H9 (cell line): Measurements from ENCODE around the gene VNN1. TPM values are rescaled to one million over a fixed set of nuclear protein-coding genes. Genes with fewer than 3 reads are reported as not detected.

ENCODE experiments used
- DNase-seq: peaks from one replicate; pipeline ENCODE4 v3.0.0-alpha.2; 2017
- H2AFZ ChIP-seq: one replicate; pipeline ENCODE4 v1.6.1; 2013; ENCODE audit warnings: mild to moderate bottlenecking, low read length, control low read depth, moderate library complexity
- H2AK5ac ChIP-seq: 2 replicates; pipeline ENCODE4 v1.6.1; 2013; ENCODE audit warnings: low read length, control low read depth, mixed read lengths; ENCODE audit not compliant: insufficient read length
- H2BK120ac ChIP-seq: one replicate; pipeline ENCODE4 v1.6.1; 2013; ENCODE audit warnings: low read depth, mild to moderate bottlenecking, low read length, control low read depth, inconsistent platforms; ENCODE audit not compliant: poor library complexity, severe bottlenecking
- H2BK12ac ChIP-seq: 2 replicates; pipeline ENCODE4 v1.6.1; 2013; ENCODE audit warnings: low read length, control low read depth, mixed read lengths, low read depth; ENCODE audit not compliant: insufficient read length
- H2BK15ac ChIP-seq: 2 replicates; pipeline ENCODE4 v1.6.1; 2013; ENCODE audit warnings: low read depth, low read length, control low read depth
- H2BK20ac ChIP-seq: one replicate; pipeline ENCODE4 v1.6.1; 2013; ENCODE audit warnings: low read depth, mild to moderate bottlenecking, low read length, control low read depth, inconsistent platforms; ENCODE audit not compliant: poor library complexity, severe bottlenecking
- H2BK5ac ChIP-seq: 2 replicates; pipeline ENCODE4 v1.6.1; 2013; ENCODE audit warnings: low read length, control low read depth, mixed read lengths; ENCODE audit not compliant: insufficient read length
- H3K14ac ChIP-seq: 2 replicates; pipeline ENCODE4 v1.6.1; 2013; ENCODE audit warnings: low read length, control low read depth; ENCODE audit not compliant: insufficient read depth
- H3K18ac ChIP-seq: 2 replicates; pipeline ENCODE4 v1.6.1; 2013; ENCODE audit warnings: low read depth, mild to moderate bottlenecking, mixed read lengths, low read length, control low read depth; ENCODE audit not compliant: insufficient read length
- H3K23ac ChIP-seq: 2 replicates; pipeline ENCODE4 v1.6.1; 2013; ENCODE audit warnings: low read length, control low read depth, mixed read lengths, low read depth; ENCODE audit not compliant: insufficient read length
- H3K23me2 ChIP-seq: 2 replicates; pipeline ENCODE4 v1.6.1; 2013; ENCODE audit warnings: low read depth, mild to moderate bottlenecking, mixed read lengths, low read length, control low read depth; ENCODE audit not compliant: insufficient read length, poor library complexity, severe bottlenecking
- H3K27ac ChIP-seq: 2 replicates; pipeline ENCODE4 v1.5.1; 2013; ENCODE audit warnings: low read length, control low read depth, mixed read lengths, low read depth; ENCODE audit not compliant: insufficient read length
- H3K27me3 ChIP-seq: 2 replicates; pipeline ENCODE4 v1.6.1; 2013; ENCODE audit warnings: low read length, control low read depth, inconsistent platforms; ENCODE audit not compliant: insufficient read depth
- H3K4ac ChIP-seq: 2 replicates; pipeline ENCODE4 v1.6.1; 2013; ENCODE audit warnings: low read depth, mild to moderate bottlenecking, control low read depth, inconsistent platforms, low read length, moderate library complexity
- H3K4me1 ChIP-seq: 2 replicates; pipeline ENCODE4 v1.6.1; 2013; ENCODE audit warnings: low read length, control low read depth, inconsistent platforms; ENCODE audit not compliant: insufficient read depth
- H3K4me2 ChIP-seq: 2 replicates; pipeline ENCODE4 v1.6.1; 2013; ENCODE audit warnings: low read length, control low read depth, mixed read lengths; ENCODE audit not compliant: insufficient read length, insufficient read depth
- H3K56ac ChIP-seq: 2 replicates; pipeline ENCODE4 v1.6.1; 2013; ENCODE audit warnings: low read depth, mild to moderate bottlenecking, mixed read lengths, low read length, control low read depth; ENCODE audit not compliant: insufficient read length
- H3K79me1 ChIP-seq: 2 replicates; pipeline ENCODE4 v1.6.1; 2013; ENCODE audit warnings: low read depth, mild to moderate bottlenecking, moderate library complexity, low read length, control low read depth, inconsistent platforms; ENCODE audit not compliant: insufficient read depth, poor library complexity, severe bottlenecking
- H3K79me2 ChIP-seq: 2 replicates; pipeline ENCODE4 v1.6.1; 2013; ENCODE audit warnings: low read length, control low read depth, inconsistent platforms; ENCODE audit not compliant: insufficient read depth
- H3K9ac ChIP-seq: 2 replicates; pipeline ENCODE4 v1.6.1; 2013; ENCODE audit warnings: low read length, control low read depth, mixed read lengths; ENCODE audit not compliant: insufficient read length; ENCODE audit errors: extremely low read depth
- H3K9me3 ChIP-seq: one replicate; pipeline ENCODE4 v1.6.1; 2013; ENCODE audit warnings: low read depth, low read length, inconsistent platforms; ENCODE audit not compliant: control insufficient read depth
- H3T11ph ChIP-seq: one replicate; pipeline ENCODE4 v1.6.1; 2013; ENCODE audit warnings: mild to moderate bottlenecking, low read length, control low read depth, inconsistent platforms
- H4K20me1 ChIP-seq: one replicate; pipeline ENCODE4 v1.6.1; 2013; ENCODE audit not compliant: control insufficient read depth, insufficient read length, insufficient read depth
- H4K5ac ChIP-seq: 2 replicates; pipeline ENCODE4 v1.6.1; 2013; ENCODE audit warnings: low read depth, mild to moderate bottlenecking, mixed read lengths, low read length, control low read depth; ENCODE audit not compliant: insufficient read length
- H4K8ac ChIP-seq: replicated peaks from 2 replicates; pipeline ENCODE4 v1.6.1; 2013; ENCODE audit warnings: low read length, control low read depth, mixed read lengths, low read depth; ENCODE audit not compliant: insufficient read length
- H4K91ac ChIP-seq: 2 replicates; pipeline ENCODE4 v1.6.1; 2013; ENCODE audit warnings: low read depth, mild to moderate bottlenecking, moderate library complexity, mixed read lengths, low read length, control low read depth; ENCODE audit not compliant: insufficient read length
- H3K27ac Mint-ChIP-seq, 3 experiments: 2 replicates in 2 of 3; 3 replicates in 1 of 3; pipeline ENCODE4 v1.8.0; 2020 to 2021; ENCODE audit warnings: mixed read lengths in 3 of 3, mild to moderate bottlenecking in 1 of 3, moderate library complexity in 1 of 3
- H3K27me3 Mint-ChIP-seq: 2 replicates; pipeline ENCODE4 v1.8.0; 2021; ENCODE audit warnings: low read depth, mild to moderate bottlenecking, moderate library complexity, mixed read lengths
- H3K36me3 Mint-ChIP-seq, 3 experiments: 2 replicates in 2 of 3; 3 replicates in 1 of 3; pipeline ENCODE4 v1.8.0; 2020 to 2021; ENCODE audit warnings: low read depth in 3 of 3, mixed read lengths in 3 of 3; ENCODE audit not compliant: insufficient read depth in 1 of 3
- H3K4me1 Mint-ChIP-seq, 2 experiments: 2 replicates each; pipeline ENCODE4 v1.8.0; 2020; ENCODE audit warnings: mixed read lengths in 2 of 2
- H3K4me3 Mint-ChIP-seq, 2 experiments: 2 replicates in 1 of 2; 3 replicates in 1 of 2; pipeline ENCODE4 v1.8.0; 2020 to 2021; ENCODE audit warnings: mild to moderate bottlenecking in 2 of 2, mixed read lengths in 2 of 2, moderate library complexity in 1 of 2
- H3K9me3 Mint-ChIP-seq, 2 experiments: 2 replicates in 1 of 2; 3 replicates in 1 of 2; pipeline ENCODE4 v1.8.0; 2020; ENCODE audit warnings: mild to moderate bottlenecking in 2 of 2, mixed read lengths in 2 of 2, moderate library complexity in 1 of 2
- WGBS: extraction: QIAGEN DNeasy Blood & Tissue Kit; methylation state at CpG from one replicate; pipeline ENCODE4 v1.1.7; 2013; ENCODE audit warnings: missing lambda C conversion rate, low lambda C conversion rate, mixed read lengths; ENCODE audit not compliant: insufficient read length; ENCODE audit errors: extremely low coverage; 5-methylcytosine and 5-hydroxymethylcytosine counted together
- total RNA-seq: library from RNA; stranded (reverse); gene quantifications from 2 replicates; pipeline ENCODE4 v1.2.1, GENCODE V29; 2021
- TF ChIP-seq, protein P1 (sequence below): fragments of 200-600 bp; sonication (generic); conservative IDR thresholded peaks from 3 replicates; pipeline ENCODE4 v1.8.0; 2021; ENCODE audit warnings: antibody characterized with exemption, mild to moderate bottlenecking

The VNN1 gene
- total RNA-seq, 1 experiment from 2014 or later: not detected

DNA sequence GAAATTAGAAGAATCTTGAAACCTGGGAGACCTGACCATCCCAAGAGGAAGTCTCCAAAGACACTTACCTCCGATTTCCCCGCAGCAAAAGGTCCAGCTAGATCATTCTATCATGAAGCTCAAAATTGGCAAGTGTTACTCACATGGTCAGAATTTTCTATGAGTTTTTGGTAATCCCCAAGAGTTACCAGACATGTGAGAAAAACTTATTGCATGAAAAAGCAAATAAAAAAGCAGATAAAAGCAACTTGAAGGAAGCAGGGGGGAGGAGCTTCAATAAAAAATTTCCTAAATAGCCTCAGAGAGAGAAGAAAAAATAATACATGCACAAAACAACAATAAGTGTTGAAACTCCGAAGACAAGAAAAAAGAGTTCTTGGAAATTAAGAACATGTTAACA lies 27.3 kb downstream of the VNN1 start:
- no peak overlapping the region for H4K91ac ChIP-seq
- Mint-ChIP-seq H3K27me3 (no peaks in the 10 kb centered on the region), H3K9me3 (no peaks in the 10 kb centered on the region), H3K4me1 (peaks cover 7 to 9% of the 10 kb centered on the region in 2 experiments; a peak in 3 of 4 replicates), H3K27ac (no peak overlapping the region), H3K4me3 (no peak overlapping the region), H3K36me3 (no peaks in the 10 kb centered on the region)
- no CpG with 5 or more reads among the region's 3 CpGs for WGBS
- no peak overlapping the region for H3K4ac ChIP-seq
- H3K4me2 ChIP-seq: no peak overlapping the region
- no peaks in the 10 kb centered on the region for H4K20me1 ChIP-seq
- no peaks in the 10 kb centered on the region for H3K9me3 ChIP-seq
- H3K14ac ChIP-seq: no peak overlapping the region
- H3K27me3 ChIP-seq: no peaks in the 10 kb centered on the region
- H3K79me2 ChIP-seq: no peaks in the 10 kb centered on the region
- H3K9ac ChIP-seq: no peak overlapping the region
- no peak overlapping the region for H3K56ac ChIP-seq
- TF ChIP-seq, protein P1, sequence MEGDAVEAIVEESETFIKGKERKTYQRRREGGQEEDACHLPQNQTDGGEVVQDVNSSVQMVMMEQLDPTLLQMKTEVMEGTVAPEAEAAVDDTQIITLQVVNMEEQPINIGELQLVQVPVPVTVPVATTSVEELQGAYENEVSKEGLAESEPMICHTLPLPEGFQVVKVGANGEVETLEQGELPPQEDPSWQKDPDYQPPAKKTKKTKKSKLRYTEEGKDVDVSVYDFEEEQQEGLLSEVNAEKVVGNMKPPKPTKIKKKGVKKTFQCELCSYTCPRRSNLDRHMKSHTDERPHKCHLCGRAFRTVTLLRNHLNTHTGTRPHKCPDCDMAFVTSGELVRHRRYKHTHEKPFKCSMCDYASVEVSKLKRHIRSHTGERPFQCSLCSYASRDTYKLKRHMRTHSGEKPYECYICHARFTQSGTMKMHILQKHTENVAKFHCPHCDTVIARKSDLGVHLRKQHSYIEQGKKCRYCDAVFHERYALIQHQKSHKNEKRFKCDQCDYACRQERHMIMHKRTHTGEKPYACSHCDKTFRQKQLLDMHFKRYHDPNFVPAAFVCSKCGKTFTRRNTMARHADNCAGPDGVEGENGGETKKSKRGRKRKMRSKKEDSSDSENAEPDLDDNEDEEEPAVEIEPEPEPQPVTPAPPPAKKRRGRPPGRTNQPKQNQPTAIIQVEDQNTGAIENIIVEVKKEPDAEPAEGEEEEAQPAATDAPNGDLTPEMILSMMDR: no peak
- no peak overlapping the region for H2BK120ac ChIP-seq
- DNase-seq: no peak
- no peaks in the 10 kb centered on the region for H3K4me1 ChIP-seq
- no peaks in the 10 kb centered on the region for H3K79me1 ChIP-seq
- H3K27ac ChIP-seq: no peak overlapping the region
- no peak overlapping the region for H2BK20ac ChIP-seq
- no peak overlapping the region for H4K8ac ChIP-seq
- no peak overlapping the region for H2AFZ ChIP-seq
- H3K18ac ChIP-seq: no peak overlapping the region
- H4K5ac ChIP-seq: no peak overlapping the region
- H2BK15ac ChIP-seq: no peak overlapping the region
- no peak overlapping the region for H2BK12ac ChIP-seq
- no peak overlapping the region for H2AK5ac ChIP-seq
- no peak overlapping the region for H3K23ac ChIP-seq
- no peak overlapping the region for H2BK5ac ChIP-seq
- H3T11ph ChIP-seq: no peak overlapping the region
- no peaks in the 10 kb centered on the region for H3K23me2 ChIP-seq
